Non-pigmented ciliary epithelial cell (primary cell): ENCODE results near the gene NIFK.
"Not testable (repeated sequence)": the region's sequence is repeated elsewhere in the genome, so short reads cannot be mapped to it uniquely, and the experiment has no call there.

Source experiments
- DNase-seq: peaks from one replicate; pipeline ENCODE4 v3.0.0-alpha.2; 2010; ENCODE audit warnings: low read depth

The NIFK gene

DNA sequence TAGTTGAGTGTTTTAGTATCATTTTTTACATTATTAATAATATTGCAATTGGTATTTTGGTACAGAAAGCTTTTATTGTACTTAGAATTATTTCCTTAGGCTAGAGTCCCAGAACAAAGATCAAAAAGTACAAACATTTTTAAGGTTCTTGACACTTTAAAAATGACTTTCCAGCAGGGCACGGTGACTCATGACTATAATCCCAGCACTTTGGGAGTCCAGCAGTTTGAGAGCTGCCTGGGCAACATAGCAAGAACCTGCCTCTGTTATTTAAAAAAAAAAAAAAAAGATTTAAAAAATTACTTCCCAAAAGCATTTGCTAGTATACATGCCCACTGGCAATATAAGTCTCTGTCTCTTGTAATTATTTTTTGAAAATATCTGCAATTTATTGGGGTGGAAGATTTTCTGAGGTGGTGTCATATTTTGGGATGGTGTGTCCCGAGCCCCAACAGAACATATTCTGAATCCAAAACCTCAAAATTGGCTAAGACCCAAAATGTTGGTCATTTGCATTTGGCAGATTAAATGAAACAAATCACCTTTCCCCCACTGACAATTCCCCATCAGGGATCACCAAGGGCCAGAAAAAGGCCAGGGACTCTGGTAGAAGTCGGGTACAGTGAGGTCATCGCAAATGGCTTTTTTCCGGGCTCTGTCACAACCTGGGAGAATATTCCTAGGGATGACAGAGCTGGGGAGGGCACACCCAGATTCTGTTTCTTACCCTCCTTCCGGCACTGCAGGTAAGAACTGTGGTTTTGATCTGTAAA is 42.1 kb downstream of the NIFK start:
- no peak for DNase-seq

DNA sequence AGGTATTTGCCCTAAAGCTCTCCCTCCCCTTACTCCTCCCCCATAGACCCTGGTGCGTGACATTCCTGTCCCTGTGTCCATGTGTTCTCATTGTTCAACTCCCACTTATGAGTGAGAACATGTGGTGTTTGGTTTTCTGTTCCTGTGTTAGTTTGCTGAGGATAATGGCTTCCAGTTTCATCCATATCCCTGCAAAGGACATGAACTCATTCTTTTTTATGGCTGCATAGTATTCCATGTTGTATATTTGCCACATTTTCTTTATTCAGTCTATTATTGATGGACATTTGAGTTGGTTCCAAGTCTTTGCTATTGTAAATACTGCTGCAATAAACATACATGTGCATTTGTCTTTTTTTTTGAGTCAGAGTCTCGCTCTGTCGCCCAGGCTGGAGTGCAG is 46.1 kb downstream of the NIFK start:
- not testable (repeated sequence) for DNase-seq

DNA sequence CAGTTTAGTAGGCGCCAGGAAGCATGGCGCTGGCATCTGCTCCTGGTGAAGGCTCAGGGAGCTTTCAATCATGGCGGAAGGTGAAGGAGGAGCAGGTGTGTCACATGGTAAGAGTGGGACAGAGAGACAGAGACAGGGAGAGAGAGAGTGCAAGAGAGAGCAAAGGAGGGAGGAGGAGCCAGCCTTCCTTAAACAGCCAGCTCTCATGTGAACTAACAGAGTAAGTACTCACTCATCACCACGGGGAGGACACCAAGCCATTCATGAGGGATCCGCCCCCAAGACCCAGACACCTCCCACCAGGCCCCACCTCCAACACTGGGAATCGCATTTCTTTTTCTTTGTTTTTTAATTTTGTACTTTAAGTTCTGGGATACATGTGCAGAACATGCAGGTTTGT is 46.6 kb downstream of the NIFK start:
- no peak for DNase-seq

DNA sequence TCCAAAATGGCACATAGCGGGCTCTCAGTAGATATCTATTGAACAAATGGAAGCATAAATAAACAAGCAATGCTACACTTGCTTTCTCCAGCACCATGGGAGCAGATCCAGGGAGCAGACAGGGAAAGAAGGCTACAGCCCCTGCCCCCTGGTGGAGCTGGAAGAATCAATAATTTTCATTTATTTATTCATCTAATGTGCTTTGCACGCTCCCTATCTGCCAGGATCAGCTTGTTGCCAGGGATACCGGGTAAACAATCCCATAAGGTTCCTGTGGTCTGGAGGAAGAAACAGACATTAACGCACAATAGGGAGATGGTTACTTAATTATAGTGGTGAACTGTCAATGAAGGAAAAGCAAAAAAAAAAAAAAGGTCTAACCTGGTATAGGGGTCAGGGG is 47.3 kb downstream of the NIFK start:
- no peak for DNase-seq

DNA sequence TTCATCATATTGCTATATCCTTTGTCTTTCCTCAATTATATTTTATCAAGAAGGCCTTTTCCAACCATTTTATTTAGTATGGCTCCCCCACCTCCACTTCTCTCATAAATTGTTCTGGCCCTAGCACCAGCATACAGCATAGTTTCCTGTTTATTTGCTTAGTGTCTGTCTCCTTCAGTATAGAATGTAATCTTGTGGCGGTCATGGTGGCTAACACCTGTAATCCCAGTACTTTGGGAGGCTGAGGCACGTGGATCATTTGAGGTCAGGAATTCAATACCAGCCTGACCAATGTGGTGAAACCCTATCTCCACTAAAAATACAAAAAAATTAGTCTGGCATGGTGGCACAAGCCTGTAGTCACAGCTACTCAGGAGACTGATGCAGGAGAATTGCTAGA is 47.9 kb downstream of the NIFK start:
- no peak for DNase-seq

DNA sequence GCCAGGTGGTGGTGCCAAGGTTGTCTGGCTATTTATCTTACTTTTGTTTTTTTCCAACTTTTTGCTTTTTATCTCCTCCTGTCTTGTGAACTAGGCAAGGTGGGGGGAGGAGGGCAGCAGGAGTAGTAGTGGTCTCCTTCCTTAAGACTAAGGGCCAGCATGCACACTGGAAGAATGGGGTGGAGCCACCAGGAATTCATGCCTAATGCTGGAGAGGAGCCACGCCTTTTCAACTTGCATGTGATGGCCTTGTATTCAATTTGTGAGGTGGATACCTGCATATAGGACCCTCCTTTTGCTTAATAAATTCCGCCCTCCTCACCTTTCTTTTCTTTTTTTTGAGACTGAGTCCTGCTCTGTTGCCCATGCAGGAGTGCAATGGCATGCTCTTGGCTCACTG is 49.8 kb downstream of the NIFK start:
- DNase-seq = no peak

DNA sequence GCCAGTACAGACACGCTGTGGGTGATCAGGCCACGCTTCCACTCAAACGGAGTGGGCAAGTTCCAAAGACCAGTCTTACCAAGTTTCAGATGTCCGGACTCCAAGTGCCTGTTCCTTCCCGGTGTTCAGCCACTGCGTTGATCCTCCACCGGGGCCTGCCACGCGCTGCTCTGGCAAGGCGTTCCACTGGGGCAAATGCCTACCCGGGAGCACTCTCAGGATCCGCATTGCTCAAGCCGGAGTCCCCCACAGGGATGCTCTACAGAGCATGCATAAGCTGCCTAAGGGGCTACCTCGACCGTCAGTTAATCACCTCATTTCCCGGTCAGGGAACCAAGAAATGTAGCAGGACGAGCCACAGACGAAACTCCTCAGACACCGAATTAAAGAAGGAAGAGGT is 50.5 kb downstream of the NIFK start:
- DNase-seq = no peak

DNA sequence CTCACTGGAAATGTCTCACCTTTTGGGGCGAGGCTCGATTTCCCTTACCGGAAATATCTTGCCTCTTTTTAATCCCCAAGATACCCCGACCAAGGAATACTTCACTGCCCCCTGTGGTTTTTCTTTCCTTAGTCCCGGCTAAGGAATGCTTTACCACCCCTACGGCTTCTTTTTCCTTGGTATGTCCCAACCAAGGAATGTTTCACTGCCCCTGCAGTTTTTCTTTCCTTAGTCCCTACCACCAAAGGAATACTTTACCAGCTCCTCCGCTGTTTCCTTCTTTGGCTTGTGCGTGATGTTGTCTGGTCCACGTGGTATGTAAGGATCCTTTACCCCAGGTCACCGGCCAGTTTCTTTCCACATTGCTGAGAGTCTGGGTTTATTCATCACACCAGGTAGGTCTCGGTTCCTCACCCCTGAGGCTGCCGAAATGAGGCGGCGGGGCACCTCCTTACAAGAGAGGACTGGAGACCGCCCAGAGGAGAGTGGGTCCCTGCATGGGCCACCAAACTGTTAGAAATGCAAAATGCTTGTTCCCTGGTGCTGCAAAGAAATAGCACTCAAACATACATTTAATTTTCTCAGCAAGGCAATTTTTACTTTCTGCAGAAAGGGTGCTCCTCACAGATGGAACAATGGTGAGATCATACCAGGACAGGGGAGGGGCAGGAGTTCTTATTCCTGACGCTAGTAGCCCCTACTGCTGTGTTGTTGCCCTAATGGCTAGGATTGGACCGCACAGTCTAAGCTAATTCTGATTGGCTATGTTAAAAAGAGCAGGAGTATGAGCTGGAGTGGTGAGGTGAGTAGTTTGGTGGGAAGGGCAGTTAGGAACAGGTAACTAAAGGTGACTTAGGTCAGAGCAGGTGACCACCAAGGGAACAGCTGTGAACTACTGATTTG is 54.0 kb downstream of the NIFK start:
- no peak for DNase-seq

DNA sequence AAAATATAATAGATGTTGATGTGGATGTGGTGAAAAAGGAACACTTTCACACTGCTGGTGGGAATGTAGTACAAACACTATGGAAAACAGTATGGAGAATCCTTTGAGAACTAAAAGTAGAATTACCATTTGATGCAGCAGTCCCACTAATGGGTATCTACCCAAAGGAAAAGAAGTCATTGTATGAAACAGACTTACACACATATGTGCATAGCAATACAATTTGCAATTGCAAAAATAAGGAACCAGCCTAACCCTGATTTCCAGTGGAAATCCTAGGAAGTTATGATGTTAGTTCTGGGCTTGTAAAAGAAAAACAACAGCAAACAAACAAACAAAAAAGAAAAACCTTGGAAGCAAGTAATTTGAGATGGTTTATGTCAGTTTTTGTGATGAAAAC is 58.8 kb downstream of the NIFK start:
- no peak for DNase-seq
